HG03045 (cell line): ENCODE data around the gene SPIN2B.

Source experiments
- ATAC-seq: cut with Tn5 transposase; IDR thresholded peaks from one replicate; pipeline ENCODE4 v1.9.1; 2021; ENCODE audit warnings: mild to moderate bottlenecking, moderate library complexity; ENCODE audit not compliant: unreplicated experiment

SPIN2B gene

DNA sequence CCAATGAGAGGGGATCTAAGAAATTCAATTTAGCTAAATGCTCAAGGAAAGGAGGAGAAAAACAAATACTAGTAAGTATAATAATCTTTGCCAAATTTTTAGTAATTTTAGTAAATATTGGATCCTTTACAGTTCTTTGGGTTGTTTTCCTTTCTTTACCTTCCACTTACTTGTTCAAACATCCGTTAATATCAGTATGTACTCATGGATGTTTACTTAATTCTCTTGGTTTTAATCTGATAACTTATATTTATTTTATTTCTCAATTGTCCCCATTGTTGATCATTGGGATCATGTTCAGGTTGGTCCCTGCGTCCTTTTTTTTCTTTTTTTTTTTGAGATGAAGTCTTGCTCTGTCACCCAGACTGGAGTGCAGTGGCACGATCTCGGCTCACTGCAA lies 46.9 kb downstream of the SPIN2B start:
- no peak for ATAC-seq

DNA sequence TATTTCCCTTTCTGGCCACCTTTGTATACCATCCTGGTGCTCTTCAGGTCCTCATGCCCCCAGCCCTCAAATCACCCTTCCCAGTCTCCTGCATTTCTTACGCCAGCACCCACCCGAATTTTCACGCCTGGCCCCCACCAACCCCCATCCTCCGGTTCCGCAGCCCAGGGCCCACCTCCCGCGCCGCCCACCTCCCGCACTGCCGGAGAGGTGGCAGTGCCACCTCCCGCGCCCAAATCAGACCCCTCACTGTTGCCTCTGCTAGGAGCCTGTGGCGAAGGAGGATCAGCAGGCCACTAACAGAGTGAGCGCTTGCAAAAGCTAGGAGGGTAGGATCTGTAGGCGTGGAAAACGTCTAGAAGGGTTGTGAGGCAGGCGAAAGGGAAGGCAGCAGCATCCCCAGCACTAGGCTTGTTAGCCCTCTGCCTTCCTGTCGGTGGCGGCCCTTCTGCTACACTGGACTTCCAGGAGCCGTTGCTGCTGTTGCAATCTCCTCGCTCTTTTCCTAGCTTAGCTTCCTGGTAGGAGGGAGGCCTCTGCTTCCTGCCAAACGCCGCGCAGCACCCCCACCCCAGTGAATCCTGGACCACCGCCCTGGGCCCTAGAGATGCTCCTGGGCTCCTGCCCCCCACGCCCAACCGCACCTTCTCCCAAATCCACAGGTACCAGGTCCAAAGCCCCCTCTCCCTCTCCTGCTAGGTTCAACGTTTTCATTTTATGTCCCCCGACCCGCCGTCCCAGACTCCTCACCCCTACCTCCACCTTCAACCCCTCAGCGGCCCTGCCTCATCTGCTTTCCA lies 51.0 kb downstream of the SPIN2B start:
- no peak for ATAC-seq
